HCT116 (cell line): Measurements from ENCODE around the gene GEMIN5.

ENCODE experiments used
- EZH2 ChIP-seq: fragments of 200-600 bp; sonication (generic); IDR thresholded peaks from 2 replicates; pipeline ENCODE4 v1.6.1; 2017; ENCODE audit warnings: antibody characterized with exemption, mixed run types
- POLR2A ChIP-seq: IDR thresholded peaks from 2 replicates; pipeline ENCODE4 v1.7.0; 2011; ENCODE audit warnings: borderline replicate concordance; ENCODE audit not compliant: insufficient read depth, insufficient read length; ENCODE audit errors: extremely low read depth
- TF ChIP-seq, protein P1 (sequence below), 3 experiments: fragments of 200-600 bp in 1 of 3; sonication (generic) in 1 of 3; IDR thresholded peaks in 2 of 3; conservative IDR thresholded peaks in 1 of 3; 2 replicates each; pipeline ENCODE4 v1.5.1; 2012 to 2017; ENCODE audit warnings: low read depth in 2 of 3, low read length in 2 of 3, antibody characterized with exemption in 1 of 3, borderline replicate concordance in 1 of 3, control low read depth in 1 of 3, mild to moderate bottlenecking in 1 of 3, mixed read lengths in 1 of 3, mixed run types in 1 of 3, moderate library complexity in 1 of 3; ENCODE audit not compliant: insufficient read depth in 1 of 3
- TF ChIP-seq, protein P2 (sequence below): IDR thresholded peaks from 2 replicates; pipeline ENCODE4 v1.6.1; 2012; ENCODE audit warnings: low read depth
- TF ChIP-seq, protein P3 (sequence below): IDR thresholded peaks from 2 replicates; pipeline ENCODE4 v1.6.1; 2011; ENCODE audit warnings: mild to moderate bottlenecking, low read length, moderate library complexity; ENCODE audit not compliant: insufficient replicate concordance; ENCODE audit errors: extremely low read depth
- TF ChIP-seq, protein P4 (sequence below): IDR thresholded peaks from 2 replicates; pipeline ENCODE4 v1.6.1; 2012
- TF ChIP-seq, protein P5 (sequence below): IDR thresholded peaks from 2 replicates; pipeline ENCODE4 v1.6.1; 2012

DNA sequence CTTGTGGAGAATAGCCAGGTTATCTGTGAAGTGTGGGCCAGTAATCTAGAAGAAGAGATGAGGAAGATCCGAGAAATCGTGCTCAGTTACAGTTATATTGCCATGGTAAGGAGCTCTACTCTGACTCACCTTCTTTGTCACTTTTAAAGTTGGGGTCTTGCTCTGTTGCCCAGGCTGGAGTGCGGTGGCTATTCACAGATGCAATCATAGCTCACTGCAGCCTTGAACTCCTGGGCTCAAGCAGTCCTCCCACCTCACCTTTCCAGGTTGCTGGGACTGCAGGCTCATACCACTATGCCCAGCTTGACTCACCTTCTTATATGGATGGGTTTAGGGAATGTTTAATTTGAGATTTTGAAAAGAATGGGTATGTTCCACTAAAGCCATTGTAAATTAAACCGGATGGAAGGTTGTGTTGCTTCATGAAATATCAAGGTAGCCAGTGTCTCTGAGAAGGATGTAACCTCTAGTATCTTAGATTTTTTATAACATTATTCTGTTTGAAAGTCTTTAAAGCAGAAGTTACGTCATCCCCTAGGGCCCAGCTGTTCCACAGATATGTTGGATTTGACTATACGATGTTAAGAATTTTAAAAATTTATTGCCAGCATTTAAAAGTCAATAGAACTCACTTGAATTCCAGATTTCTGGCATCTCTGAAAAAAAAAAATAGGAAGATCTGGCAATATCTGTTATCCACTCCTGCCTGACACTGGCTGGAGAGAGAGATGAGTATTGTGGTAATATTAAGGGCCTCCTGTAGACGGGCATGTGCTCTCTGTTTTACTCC lies 74.5 kb downstream of the GEMIN5 start:
- TF ChIP-seq, protein P1, sequence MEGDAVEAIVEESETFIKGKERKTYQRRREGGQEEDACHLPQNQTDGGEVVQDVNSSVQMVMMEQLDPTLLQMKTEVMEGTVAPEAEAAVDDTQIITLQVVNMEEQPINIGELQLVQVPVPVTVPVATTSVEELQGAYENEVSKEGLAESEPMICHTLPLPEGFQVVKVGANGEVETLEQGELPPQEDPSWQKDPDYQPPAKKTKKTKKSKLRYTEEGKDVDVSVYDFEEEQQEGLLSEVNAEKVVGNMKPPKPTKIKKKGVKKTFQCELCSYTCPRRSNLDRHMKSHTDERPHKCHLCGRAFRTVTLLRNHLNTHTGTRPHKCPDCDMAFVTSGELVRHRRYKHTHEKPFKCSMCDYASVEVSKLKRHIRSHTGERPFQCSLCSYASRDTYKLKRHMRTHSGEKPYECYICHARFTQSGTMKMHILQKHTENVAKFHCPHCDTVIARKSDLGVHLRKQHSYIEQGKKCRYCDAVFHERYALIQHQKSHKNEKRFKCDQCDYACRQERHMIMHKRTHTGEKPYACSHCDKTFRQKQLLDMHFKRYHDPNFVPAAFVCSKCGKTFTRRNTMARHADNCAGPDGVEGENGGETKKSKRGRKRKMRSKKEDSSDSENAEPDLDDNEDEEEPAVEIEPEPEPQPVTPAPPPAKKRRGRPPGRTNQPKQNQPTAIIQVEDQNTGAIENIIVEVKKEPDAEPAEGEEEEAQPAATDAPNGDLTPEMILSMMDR (IDR thresholded peaks at IDR 0.05 in 2 of 3, conservative IDR thresholded peaks at IDR 0.05 in 1 of 3; ENCODE audit: borderline replicate concordance in 1 of 3, insufficient read depth in 1 of 3, low read depth in 2 of 3, low read length in 2 of 3): no peak
- TF ChIP-seq EZH2: no peak
- TF ChIP-seq POLR2A: no peak
- TF ChIP-seq, protein P2, sequence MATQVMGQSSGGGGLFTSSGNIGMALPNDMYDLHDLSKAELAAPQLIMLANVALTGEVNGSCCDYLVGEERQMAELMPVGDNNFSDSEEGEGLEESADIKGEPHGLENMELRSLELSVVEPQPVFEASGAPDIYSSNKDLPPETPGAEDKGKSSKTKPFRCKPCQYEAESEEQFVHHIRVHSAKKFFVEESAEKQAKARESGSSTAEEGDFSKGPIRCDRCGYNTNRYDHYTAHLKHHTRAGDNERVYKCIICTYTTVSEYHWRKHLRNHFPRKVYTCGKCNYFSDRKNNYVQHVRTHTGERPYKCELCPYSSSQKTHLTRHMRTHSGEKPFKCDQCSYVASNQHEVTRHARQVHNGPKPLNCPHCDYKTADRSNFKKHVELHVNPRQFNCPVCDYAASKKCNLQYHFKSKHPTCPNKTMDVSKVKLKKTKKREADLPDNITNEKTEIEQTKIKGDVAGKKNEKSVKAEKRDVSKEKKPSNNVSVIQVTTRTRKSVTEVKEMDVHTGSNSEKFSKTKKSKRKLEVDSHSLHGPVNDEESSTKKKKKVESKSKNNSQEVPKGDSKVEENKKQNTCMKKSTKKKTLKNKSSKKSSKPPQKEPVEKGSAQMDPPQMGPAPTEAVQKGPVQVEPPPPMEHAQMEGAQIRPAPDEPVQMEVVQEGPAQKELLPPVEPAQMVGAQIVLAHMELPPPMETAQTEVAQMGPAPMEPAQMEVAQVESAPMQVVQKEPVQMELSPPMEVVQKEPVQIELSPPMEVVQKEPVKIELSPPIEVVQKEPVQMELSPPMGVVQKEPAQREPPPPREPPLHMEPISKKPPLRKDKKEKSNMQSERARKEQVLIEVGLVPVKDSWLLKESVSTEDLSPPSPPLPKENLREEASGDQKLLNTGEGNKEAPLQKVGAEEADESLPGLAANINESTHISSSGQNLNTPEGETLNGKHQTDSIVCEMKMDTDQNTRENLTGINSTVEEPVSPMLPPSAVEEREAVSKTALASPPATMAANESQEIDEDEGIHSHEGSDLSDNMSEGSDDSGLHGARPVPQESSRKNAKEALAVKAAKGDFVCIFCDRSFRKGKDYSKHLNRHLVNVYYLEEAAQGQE: no peak
- TF ChIP-seq, protein P3, sequence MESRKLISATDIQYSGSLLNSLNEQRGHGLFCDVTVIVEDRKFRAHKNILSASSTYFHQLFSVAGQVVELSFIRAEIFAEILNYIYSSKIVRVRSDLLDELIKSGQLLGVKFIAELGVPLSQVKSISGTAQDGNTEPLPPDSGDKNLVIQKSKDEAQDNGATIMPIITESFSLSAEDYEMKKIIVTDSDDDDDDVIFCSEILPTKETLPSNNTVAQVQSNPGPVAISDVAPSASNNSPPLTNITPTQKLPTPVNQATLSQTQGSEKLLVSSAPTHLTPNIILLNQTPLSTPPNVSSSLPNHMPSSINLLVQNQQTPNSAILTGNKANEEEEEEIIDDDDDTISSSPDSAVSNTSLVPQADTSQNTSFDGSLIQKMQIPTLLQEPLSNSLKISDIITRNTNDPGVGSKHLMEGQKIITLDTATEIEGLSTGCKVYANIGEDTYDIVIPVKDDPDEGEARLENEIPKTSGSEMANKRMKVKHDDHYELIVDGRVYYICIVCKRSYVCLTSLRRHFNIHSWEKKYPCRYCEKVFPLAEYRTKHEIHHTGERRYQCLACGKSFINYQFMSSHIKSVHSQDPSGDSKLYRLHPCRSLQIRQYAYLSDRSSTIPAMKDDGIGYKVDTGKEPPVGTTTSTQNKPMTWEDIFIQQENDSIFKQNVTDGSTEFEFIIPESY: no peak
- TF ChIP-seq, protein P4, sequence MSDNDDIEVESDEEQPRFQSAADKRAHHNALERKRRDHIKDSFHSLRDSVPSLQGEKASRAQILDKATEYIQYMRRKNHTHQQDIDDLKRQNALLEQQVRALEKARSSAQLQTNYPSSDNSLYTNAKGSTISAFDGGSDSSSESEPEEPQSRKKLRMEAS: no peak
- TF ChIP-seq, protein P5, sequence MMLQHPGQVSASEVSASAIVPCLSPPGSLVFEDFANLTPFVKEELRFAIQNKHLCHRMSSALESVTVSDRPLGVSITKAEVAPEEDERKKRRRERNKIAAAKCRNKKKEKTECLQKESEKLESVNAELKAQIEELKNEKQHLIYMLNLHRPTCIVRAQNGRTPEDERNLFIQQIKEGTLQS: no peak
